ENCODE data around the gene RDH14. TPM values are rescaled to one million over a fixed set of nuclear protein-coding genes. Genes with fewer than 3 reads are reported as not detected.

Gene RDH14
- polyA plus RNA-seq, 2 of the 4 experiments (the other 2 are of a cell fraction): 37.0 to 44.5 TPM

GRCh38 chr2:18518116-18519111 lies 42.0 kb downstream of the RDH14 start:
- POLR2A ChIA-PET: no interaction called here
- CTCF ChIA-PET: interaction anchor here (0.9 to 7.6 kb wide), 8 partner anchors 14 to 1346 kb away, joined by 3 to 88 read pairs (median 4); partner anchors contain the start of gene OSR1
- H3K9me3 ChIP-seq: no peaks in the 10 kb centered on the region
- H3K4me3 ChIP-seq: no peak overlapping the region
- 64% methylated on average over 11 of the region's 11 CpGs for WGBS (ENCODE audit: missing lambda C conversion rate)
- H3K27ac ChIP-seq: no peak overlapping the region
- ATAC-seq (no peak), DNase-seq (ENCODE audit: low read depth in 1 of 2, low spot score in 1 of 2) (no peak), FAIRE-seq (peak; percentile 68)
- no peak overlapping the region for H3K4me2 ChIP-seq
- H3K4me1 ChIP-seq: no peaks in the 10 kb centered on the region
- no peak for TF ChIP-seq POLR2A (IDR thresholded peaks at IDR 0.05; ENCODE audit: low read length)
- TF ChIP-seq GATA3 (IDR thresholded peaks at IDR 0.05; ENCODE audit: borderline replicate concordance): no peak
- no peak for TF ChIP-seq MAZ (IDR thresholded peaks at IDR 0.05; ENCODE audit: borderline replicate concordance, low read depth, low read length)
- TF ChIP-seq ATOH8 (CRISPR knock-in tag; IDR thresholded peaks at IDR 0.05; ENCODE audit: low read depth): no peak
- TF ChIP-seq BCL3 (IDR thresholded peaks at IDR 0.05): no peak
- TF ChIP-seq ZC3H11A (IDR thresholded peaks at IDR 0.05): no peak
- no peak for TF ChIP-seq SMC3 (IDR thresholded peaks at IDR 0.05)
- TF ChIP-seq NFE2L2 (conservative IDR thresholded peaks at IDR 0.05; ENCODE audit: low read length): no peak
- TF ChIP-seq HEYL (CRISPR knock-in tag; IDR thresholded peaks at IDR 0.05): no peak
- no peak for TF ChIP-seq ESRRA (IDR thresholded peaks at IDR 0.05; ENCODE audit: borderline replicate concordance, low read length)
- TF ChIP-seq HMGXB4 (CRISPR knock-in tag; IDR thresholded peaks at IDR 0.05; ENCODE audit: borderline replicate concordance): no peak
- no peak for TF ChIP-seq HOXA7 (CRISPR knock-in tag; IDR thresholded peaks at IDR 0.05)
- no peak for TF ChIP-seq JUNB (IDR thresholded peaks at IDR 0.05)
- no peak for TF ChIP-seq CBX8 (IDR thresholded peaks at IDR 0.05)
- no peak for TF ChIP-seq RAD21 (conservative IDR thresholded peaks at IDR 0.05 in 1 of 2, IDR thresholded peaks at IDR 0.05 in 1 of 2)
- no peak for TF ChIP-seq ELK1 (IDR thresholded peaks at IDR 0.05; ENCODE audit: low read depth, low read length)
- no peak for TF ChIP-seq REST (IDR thresholded peaks at IDR 0.05)

Data from A549 (cell line).